A673 (cell line): ENCODE data around the gene SMIM17. TPM values are rescaled to one million over a fixed set of nuclear protein-coding genes. Genes with fewer than 3 reads are reported as not detected.

Experiments used
- BruUV-seq: library from RNA; stranded (reverse); fragments of 400-500 nt; replicated peaks from 2 replicates; lab custom pipeline; 2021; lab: Mats Ljungman, UMichigan
- CTCF ChIA-PET: fragments of 300-600 bp; sonication (Branson Sonifier 250); formaldehyde crosslinking; loops from one replicate; lab custom pipeline; 2022; ENCODE audit warnings: antibody characterized with exemption; lab: Charles Lee
- POLR2A ChIA-PET: fragments of 300-600 bp; sonication (Branson Sonifier 250); formaldehyde crosslinking; loops from one replicate; lab custom pipeline; 2022; ENCODE audit warnings: antibody characterized with exemption; ENCODE audit not compliant: low non-redundant PET; lab: Charles Lee
- DNase-seq: peaks from one replicate; pipeline ENCODE4 v3.0.0-alpha.2; 2015; ENCODE audit warnings: low spot score
- H3K27ac ChIP-seq: fragments of 200-600 bp; sonication (generic); 2 replicates; pipeline ENCODE4 v1.5.1; 2016; ENCODE audit warnings: mixed run types, low read depth, mild to moderate bottlenecking, mixed read lengths, antibody characterized with exemption, low read length; ENCODE audit not compliant: poor library complexity, severe bottlenecking
- H3K27me3 ChIP-seq: fragments of 200-600 bp; sonication (generic); replicated peaks from 2 replicates; pipeline ENCODE4 v1.6.1; 2017; ENCODE audit warnings: mixed run types, low read depth, mild to moderate bottlenecking, mixed read lengths, antibody characterized with exemption, low read length; ENCODE audit not compliant: insufficient read depth, poor library complexity
- H3K36me3 ChIP-seq: fragments of 200-600 bp; sonication (generic); 2 replicates; pipeline ENCODE4 v1.6.1; 2016; ENCODE audit warnings: mixed run types, mild to moderate bottlenecking, mixed read lengths, antibody characterized with exemption, low read length; ENCODE audit not compliant: insufficient read depth, poor library complexity, severe bottlenecking
- H3K4me1 ChIP-seq: fragments of 200-600 bp; sonication (generic); 2 replicates; pipeline ENCODE4 v1.6.1; 2017; ENCODE audit warnings: mixed run types, mild to moderate bottlenecking, mixed read lengths, antibody characterized with exemption, low read length; ENCODE audit not compliant: insufficient read depth, poor library complexity, severe bottlenecking
- H3K4me3 ChIP-seq: fragments of 200-600 bp; sonication (generic); 2 replicates; pipeline ENCODE4 v1.5.1; 2016; ENCODE audit warnings: low read depth, mixed run types, mild to moderate bottlenecking, mixed read lengths, low read length; ENCODE audit not compliant: poor library complexity, severe bottlenecking
- H3K9me3 ChIP-seq: fragments of 200-600 bp; sonication (generic); 2 replicates; pipeline ENCODE4 v1.6.1; 2016; ENCODE audit warnings: mixed run types, low read depth, mild to moderate bottlenecking, mixed read lengths, antibody characterized with exemption, low read length; ENCODE audit not compliant: poor library complexity, severe bottlenecking
- CTCF ChIP-seq: fragments of 300-800, 200-600 bp; sonication (generic); conservative IDR thresholded peaks from 2 replicates; pipeline ENCODE4 v1.5.1; 2017; ENCODE audit warnings: low read depth, mild to moderate bottlenecking, antibody characterized with exemption, low read length, moderate library complexity, mixed read lengths
- EZH2 ChIP-seq: fragments of 200-600 bp; sonication (generic); IDR thresholded peaks from 2 replicates; pipeline ENCODE4 v1.6.1; 2017; ENCODE audit warnings: borderline replicate concordance, low read depth, mild to moderate bottlenecking, mixed read lengths, antibody characterized with exemption, low read length; ENCODE audit not compliant: poor library complexity, severe bottlenecking
- intact Hi-C: fragments of 100-400 bp; cut with micrococcal nuclease; formaldehyde crosslinking; loops from one replicate; pipeline ENCODE4 v1.10.0; 2022; ENCODE audit not compliant: unreplicated experiment
- total RNA-seq: library from RNA; stranded (reverse); gene quantifications from 2 replicates; pipeline ENCODE4 v1.2.3, GENCODE V29; 2021

The SMIM17 gene
- total RNA-seq, 1 experiment from 2014 or later, result 0.52 TPM

- TF ChIP-seq EZH2 (no peak), CTCF (no peak)
- H3K4me1 ChIP-seq, result no peaks in the 10 kb centered on the region
- ChIA-PET POLR2A (no interaction called here), CTCF (no interaction called here)
- no peak overlapping the region for H3K4me3 ChIP-seq
- DNase-seq, result no peak
- H3K27me3 ChIP-seq, result no peaks in the 10 kb centered on the region
- no TSS peak for BruUV-seq
- intact Hi-C loops, result no loop called here
- peaks cover 12% of the 10 kb centered on the region for H3K9me3 ChIP-seq
- H3K36me3 ChIP-seq, result no peaks in the 10 kb centered on the region
- H3K27ac ChIP-seq, result no peak overlapping the region
These were observed 21.1 kb downstream of the SMIM17 start for GRCh38 chr19:56663931-56664500.

- no peak overlapping the region for H3K4me3 ChIP-seq
- POLR2A ChIA-PET, result no interaction called here
- no peaks in the 10 kb centered on the region for H3K27me3 ChIP-seq
- no TSS peak for BruUV-seq
- H3K27ac ChIP-seq, result no peak overlapping the region
- H3K4me1 ChIP-seq, result no peaks in the 10 kb centered on the region
- TF ChIP-seq CTCF (no peak), EZH2 (no peak)
- H3K9me3 ChIP-seq, result peaks cover 12% of the 10 kb centered on the region
- no peaks in the 10 kb centered on the region for H3K36me3 ChIP-seq
- DNase-seq, result no peak
- CTCF ChIA-PET, result no interaction called here
- intact Hi-C loops, result no loop called here
These were observed 21.6 kb downstream of the SMIM17 start for GRCh38 chr19:56664511-56664910.

GRCh38 chr19:56667311-56667870, 24.4 kb downstream of the SMIM17 start:
- no peaks in the 10 kb centered on the region for H3K27me3 ChIP-seq
- ChIA-PET POLR2A (no interaction called here), CTCF (no interaction called here)
- H3K27ac ChIP-seq, result no peak overlapping the region
- no peak overlapping the region for H3K4me3 ChIP-seq
- TF ChIP-seq CTCF (no peak), EZH2 (no peak)
- no TSS peak for BruUV-seq
- no peaks in the 10 kb centered on the region for H3K9me3 ChIP-seq
- H3K4me1 ChIP-seq, result no peaks in the 10 kb centered on the region
- intact Hi-C loops, result no loop called here
- no peaks in the 10 kb centered on the region for H3K36me3 ChIP-seq
- no peak for DNase-seq
